ENCODE data around the gene SLCO3A1.

SLCO3A1 gene

DNA sequence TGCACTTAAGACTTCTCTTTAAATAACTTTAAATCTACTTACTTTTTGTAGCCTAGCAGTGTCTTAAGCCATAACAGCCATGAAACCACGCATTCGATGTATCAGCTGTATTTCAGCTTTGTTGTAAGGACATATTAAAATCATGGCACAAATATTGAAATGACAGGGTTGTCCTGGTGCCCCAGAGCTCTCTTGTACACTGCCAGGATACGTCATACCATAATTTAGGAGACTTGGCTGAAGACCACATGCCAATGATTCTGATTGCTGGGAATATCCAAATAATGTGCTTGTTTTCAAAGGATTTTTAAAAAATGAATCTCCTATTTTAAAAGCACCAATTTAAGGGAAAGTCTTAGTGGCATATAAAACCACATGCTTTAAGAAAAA, 265.4 kb downstream of the SLCO3A1 start:
- no peak for DNase-seq (ENCODE audit: low read depth in 1 of 2, low spot score in 1 of 2)

DNA sequence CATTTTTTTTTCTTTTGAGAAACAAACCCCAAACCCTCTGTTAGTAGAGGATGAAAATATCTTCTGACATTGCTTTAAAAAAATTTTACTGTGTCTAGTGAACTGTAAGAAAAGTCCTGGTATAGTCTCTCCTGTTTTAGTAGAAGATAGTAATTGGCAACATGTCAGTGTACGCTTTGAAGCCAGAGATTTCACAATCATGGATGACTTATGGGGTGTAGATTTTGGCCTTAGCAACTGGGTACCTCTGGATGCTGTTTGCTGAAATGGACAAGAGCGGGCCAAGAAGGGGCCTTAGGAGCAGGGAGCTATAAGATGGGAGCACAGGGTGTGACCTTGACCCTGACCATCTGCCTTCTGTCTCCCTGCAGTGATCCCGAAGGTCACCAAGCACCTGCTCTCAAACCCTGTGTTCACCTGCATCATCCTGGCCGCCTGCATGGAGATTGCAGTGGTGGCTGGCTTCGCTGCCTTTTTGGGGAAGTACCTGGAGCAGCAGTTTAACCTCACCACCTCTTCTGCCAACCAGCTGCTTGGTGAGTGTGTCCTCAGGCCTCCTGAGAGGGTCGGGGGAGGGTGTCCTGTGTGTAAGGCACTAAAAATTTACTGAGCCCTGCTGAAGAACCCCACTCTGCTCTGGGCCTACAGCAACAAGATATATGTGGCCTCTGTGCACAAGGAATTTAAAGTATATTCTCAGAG, 266.7 kb downstream of the SLCO3A1 start:
- no peak for DNase-seq (ENCODE audit: low read depth in 1 of 2, low spot score in 1 of 2)

DNA sequence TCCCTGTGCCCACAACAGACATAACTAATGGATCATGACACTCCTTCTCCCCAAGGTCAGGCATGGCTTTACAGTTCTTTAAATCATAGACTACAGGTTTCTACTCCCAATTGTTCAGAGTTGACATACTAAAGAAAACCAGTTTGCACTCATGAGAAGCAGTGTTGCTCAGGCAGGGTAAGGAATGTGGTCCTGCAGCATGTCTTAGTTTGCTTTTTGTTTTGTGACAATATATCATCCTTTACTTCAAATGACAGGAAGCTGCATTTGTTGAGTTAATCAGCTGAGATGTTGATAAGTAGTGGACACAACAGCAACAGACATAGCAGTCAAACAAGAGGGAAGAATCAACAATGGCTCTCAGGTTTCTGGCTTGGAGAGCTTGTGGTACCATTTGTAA, 267.5 kb downstream of the SLCO3A1 start:
- DNase-seq (ENCODE audit: low read depth in 1 of 2, low spot score in 1 of 2) = no peak

DNA sequence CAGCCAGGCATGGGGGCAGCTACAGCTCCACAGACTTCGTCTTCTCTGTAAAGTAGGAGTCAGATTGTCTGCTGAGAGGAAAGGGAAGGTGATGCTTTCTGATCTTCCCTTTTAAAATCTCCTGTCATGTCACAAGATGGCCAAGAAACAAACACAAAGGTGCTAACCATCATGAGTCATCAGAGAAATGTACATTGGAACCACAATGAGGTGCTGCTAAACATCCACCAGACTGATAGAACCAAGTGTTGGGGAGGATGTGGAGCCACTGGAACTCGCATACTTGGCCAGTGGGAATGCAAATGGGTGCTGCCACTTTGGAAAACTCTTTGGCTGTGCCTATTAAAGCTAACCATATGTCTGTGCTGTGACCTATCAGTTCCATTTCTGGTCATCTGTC, 268.8 kb downstream of the SLCO3A1 start:
- no peak for DNase-seq (ENCODE audit: low read depth in 1 of 2, low spot score in 1 of 2)

DNA sequence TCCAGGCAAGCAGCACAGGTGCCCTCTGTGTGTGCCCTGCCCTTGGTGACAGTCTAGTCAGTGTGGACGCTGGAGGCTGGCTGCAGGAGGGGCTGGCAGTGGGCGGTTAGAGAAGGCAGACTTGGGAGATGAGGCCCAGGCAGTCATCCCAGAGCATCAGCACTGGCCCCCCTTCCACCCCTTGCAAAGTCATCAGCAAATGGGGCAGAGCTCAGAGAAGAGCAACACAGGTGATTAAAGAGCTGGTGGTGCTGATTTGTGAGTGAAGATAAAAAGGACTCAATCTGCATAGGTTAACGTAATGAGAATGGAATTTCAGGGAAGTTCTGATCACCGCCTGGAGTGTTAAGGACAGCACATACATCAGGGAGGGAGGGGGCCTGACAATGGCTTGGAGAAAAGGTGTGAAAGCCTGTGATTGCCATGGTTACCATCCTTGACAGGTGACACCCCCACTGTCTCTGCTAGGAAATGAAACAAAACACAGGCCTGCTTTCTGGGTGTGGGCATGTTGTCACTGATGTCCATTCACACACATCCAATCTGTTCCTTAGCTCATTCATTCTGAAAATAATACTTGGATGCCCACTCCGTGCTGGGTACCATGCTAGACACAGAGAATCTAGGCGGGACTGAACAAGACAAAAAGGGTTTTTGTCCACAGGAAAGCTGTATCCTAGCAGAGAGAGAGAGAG, 270.6 kb downstream of the SLCO3A1 start:
- DNase-seq (ENCODE audit: low read depth in 1 of 2, low spot score in 1 of 2) = no peak

DNA sequence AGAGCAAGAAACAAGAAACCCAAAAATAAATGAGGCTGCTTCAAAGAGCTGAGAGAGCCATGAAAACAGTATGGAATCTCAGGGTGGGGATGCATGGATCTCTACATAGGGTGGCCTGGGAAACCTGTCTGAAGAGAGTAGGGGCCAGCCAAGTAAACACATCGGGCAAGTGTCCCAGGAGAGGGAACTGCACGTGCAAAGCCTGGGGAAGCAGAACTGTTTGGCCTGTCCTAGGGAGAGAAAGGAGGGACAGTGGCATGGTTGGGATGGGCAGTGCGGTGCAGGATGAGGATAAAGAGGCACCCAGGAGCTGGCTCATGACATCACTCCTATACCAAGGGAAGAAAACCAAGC, 271.1 kb downstream of the SLCO3A1 start:
- DNase-seq (ENCODE audit: low read depth in 1 of 2, low spot score in 1 of 2) = no peak

DNA sequence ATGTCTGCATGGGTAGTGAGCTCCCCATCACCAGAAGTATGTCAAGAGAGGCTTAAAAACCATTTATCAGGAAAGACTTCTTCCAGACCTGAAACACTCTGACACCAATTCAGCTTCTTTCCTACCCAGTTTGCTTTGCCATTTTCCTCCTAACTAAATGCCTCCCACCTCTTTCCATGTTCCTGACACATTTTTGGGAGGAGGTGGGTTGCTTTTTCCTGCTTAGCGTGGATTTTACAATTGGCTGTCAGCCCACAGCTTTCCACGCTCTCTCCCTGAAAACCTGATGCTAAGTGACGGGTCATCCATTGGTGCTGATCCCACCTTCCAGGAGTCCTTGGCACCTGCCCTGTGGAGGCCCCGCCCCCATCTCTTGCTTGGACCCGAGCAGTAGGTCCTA, 275.3 kb downstream of the SLCO3A1 start:
- DNase-seq (ENCODE audit: low read depth in 1 of 2, low spot score in 1 of 2) = no peak

DNA sequence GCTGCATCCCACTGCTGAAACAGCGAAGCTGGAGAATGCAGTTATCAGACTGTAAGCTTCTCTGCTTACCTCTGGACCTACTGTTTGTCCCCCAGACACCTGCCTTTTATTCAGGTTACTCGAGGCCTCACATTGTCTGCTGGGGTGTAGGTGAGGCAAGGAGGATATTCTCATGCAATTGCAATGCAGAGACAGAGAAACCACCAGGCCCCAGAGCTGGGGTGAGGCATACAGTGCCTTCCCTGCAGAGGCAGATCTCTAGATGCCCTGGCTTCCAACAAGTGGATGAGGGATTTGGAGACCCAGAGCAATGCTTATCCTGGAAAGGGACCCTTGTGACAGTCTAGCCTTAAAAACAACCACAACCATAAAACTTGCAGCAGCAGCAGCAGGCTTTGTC, 276.7 kb downstream of the SLCO3A1 start:
- DNase-seq (ENCODE audit: low read depth in 1 of 2, low spot score in 1 of 2) = no peak

DNA sequence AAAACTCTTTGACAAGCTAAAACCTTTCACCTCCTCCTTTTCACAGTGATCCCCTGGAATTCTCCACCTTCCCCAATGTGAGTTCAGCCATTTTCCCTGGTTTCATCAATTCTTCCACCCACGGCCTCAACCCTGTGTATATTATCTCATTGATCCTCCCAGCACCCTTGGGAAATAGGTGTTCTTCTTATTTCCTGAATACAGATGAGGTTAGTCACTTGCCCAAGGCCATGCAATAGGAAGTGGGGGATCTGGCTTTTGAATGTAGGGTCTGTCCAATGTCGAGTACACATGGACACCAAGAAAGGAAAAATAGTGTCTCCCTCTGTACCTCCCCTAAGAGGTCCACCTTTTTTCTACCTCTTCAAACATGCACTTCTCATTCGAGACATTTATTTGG, 277.4 kb downstream of the SLCO3A1 start:
- no peak for DNase-seq (ENCODE audit: low read depth in 1 of 2, low spot score in 1 of 2)

DNA sequence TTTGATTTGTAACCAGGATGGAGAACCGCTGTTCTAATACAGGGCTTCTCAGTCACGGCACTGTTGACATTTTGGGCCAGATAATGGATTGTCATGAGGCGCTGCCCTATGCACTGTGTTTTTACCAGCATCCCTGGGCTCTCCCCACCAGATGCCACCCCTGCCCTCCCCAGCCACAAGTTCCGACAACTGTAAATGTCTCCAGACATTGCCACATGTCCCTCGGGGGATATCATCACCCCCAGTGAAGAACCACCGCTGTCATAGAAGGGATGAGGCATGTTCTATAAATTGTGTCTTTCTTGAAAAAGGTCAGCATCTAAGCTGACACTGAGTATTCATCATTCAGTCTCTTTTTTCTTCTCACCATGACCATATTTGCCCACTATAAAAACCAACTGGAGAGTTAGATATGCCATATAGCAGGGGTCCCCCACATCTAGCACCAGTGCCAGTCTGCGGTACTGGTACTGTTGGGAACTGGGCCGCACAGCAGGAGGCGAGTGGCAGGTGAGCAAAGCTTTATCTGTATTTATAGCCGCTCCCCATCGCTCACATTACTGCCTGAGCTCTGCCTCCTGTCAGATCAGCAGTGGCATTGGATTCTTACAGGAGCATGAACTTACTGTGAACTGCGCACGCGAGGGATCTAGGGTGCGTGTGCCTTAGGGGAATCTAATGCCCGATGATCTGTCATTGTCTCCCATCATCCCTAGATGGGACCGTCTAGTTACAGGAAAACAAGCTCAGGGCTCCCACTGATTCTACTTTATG, 279.7 kb downstream of the SLCO3A1 start:
- no peak for DNase-seq (ENCODE audit: low read depth in 1 of 2, low spot score in 1 of 2)

DNA sequence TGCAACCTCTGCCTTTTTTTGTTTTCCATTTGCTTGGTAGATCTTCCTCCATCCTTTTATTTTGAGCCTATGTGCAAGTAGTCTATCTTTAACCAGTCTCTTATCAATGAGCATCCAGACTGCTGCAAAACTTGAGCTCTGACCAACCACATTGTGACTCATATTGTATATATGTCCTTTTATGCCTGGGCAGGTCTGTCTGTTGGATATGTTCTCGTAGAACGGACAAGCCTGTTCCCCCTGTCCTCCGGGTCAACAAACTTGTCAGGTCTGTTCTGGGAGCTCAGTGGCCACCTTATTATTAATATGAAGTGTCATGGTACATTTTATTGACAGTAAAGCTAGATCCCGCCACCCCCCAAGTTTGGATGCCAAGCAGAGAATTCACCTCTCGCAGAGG, 287.3 kb downstream of the SLCO3A1 start:
- no peak for DNase-seq (ENCODE audit: low read depth in 1 of 2, low spot score in 1 of 2)

DNA sequence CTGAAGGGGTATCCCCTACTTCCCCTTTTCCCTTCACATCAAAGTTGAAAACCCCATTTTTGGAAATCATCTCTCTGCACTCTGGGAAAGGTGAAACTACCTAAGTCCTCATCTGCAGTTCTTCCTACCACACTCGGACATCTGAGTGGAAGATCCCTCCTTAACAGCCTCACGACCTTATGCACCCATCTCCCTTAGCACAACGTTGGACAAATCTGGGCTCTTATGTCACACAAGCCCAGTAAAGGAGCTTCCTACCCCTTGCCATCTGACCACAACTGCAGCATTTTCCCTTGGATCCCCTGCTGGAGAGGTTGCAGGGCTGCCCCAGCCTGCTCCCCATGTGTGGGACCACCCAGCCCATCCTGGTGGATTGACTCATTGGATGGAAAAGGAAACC, 288.1 kb downstream of the SLCO3A1 start:
- DNase-seq (ENCODE audit: low read depth in 1 of 2, low spot score in 1 of 2) = no peak

DNA sequence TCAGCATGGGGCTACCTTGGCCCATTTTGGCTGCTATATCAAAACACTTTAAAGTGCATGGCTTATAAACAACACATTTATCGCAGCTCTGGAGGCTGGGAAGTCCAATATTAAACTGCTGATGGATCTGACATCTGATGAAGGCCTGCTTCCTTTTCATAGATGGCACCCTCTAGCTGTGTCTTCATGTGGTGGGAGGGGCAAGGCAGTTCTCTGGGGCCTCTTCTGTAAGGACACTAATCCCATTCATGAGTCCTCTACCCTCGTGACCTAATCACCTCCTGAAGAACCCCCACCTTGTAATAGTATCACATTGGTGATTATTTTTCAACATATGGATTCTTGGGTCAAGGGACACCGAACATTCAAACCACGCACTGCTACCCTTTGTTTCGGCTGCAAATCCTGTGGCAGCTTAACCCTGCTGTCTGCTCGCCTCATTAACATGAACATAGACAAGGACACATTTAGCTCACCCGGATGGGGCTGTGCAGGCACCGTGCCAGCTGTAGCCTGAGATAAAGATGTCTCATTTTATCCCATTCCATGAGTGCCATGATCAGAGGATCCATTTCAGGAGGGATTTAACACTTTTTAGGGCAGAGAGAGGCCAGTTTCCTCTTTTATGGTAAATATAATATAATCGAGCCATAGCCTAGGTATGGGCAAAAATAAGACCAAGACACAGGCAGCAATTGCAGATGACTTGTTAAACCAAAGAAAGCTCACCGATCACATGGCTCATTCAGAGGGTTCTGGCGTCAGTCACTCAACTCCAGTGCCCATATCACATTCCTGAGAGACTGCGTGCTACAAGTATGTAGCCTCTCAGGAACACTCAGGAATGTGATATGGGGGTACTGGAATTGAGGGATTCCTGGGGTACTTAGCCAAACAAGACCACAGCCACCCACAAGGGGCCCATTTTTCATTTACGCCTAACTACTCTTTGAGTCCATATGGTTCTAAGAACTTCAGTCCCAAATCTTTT, 289.0 kb downstream of the SLCO3A1 start:
- DNase-seq (ENCODE audit: low read depth in 1 of 2, low spot score in 1 of 2) = no peak

DNA sequence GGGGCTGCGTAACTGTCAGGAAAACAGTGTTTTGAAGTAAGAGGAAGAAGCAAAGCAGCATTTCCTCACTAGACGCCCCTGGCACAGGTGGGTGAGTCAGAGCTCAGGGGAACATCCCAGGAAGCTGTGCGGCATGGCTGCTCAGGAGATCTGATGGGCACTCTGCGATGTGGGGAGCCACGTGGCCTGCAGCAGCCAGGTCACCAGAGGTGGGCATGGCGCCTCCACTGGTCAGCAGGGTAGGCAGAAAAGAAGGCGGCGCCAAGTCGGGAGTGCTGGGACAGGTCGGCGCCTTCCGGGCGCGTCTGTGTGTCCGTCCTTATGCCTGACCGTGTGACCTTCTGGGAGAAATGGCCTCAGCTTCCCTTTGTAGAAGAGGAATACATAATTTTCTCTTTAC, 290.3 kb downstream of the SLCO3A1 start:
- DNase-seq (ENCODE audit: low read depth in 1 of 2, low spot score in 1 of 2) = no peak

DNA sequence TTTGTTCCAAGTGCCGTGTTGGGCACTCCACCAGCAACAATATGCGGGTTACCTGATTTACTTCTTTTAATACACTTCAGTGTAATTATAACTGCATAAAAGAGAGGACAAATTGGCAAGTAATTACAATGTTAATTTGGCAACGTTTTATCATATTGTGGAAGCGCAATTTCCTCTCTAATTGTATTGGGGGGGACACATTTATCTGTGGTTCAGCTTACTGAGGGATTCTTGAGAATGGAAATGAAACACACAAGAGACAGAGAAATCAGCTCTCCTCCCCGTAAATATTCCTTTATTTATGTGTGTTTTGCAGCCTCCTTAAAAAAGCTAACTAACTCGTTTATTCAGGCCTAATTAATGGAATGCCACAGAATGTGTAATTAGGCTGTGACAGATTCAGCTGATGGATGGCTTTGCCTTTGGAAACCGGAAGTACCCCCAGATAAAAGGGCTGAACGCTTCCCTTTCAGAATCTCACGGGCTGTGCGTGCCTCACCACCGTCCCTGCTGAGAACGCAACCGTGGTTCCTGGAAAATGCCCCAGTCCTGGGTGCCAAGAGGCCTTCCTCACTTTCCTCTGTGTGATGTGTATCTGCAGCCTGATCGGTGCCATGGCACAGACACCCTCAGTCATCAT, 293.1 kb downstream of the SLCO3A1 start:
- DNase-seq (ENCODE audit: low read depth in 1 of 2, low spot score in 1 of 2) = no peak

DNA sequence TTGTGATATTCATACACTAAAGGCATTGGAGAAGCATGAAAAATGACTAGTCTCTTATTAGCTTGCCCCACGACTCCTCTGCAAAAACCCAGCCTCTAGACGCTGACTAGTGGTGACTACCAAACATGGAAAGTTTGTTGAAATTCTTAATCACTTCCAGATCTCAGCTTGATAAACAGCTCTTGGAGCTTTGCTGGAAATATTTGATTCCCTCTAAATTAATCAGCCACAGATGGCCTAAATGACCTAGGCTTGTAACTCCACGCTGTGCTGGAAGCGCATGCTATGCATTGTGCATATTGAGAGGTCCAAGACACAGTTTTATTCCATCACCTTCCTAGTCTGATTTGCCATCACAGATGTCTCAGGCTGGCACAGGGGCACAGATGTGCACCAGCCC, 295.5 kb downstream of the SLCO3A1 start:
- DNase-seq (ENCODE audit: low read depth in 1 of 2, low spot score in 1 of 2) = no peak

DNA sequence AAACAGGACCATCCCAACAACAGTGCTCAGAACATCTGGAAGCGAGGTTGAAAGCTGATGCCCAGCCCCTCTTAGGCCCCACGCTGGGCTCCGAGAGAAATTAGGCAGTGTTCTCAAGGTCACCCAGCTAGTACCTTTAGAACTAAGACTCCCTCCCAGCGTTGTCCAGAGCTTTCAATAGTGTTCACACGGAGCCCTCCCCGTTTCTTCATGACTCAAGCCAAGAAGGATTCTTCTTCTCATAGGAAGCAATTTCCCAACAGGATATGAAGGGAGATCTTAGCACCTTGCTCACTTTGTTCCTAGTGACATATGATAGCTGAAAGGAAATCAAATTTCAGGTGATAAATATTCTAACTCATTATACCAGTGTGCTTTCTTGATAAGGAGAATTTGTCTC, 296.0 kb downstream of the SLCO3A1 start:
- DNase-seq (ENCODE audit: low read depth in 1 of 2, low spot score in 1 of 2) = no peak

DNA sequence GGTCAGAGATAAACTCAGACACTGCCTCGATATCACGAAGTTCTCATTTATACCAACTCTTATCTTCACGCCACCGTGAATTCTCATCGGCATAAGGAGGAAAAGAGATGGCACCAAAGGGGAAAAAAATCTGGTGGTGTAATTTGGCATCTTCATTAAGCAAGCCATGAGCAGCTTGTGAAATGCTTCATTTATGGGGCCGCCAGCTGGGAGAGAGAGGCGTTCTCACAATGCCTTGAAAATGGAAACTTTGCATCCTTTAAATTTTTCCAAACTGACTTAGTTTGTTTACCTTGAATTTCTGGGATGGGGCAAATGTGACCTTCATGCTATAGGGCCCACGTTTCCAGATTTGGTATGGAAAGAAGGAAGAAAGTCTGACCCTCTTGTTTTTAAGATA, 297.7 kb downstream of the SLCO3A1 start:
- DNase-seq (ENCODE audit: low read depth in 1 of 2, low spot score in 1 of 2) = no peak

DNA sequence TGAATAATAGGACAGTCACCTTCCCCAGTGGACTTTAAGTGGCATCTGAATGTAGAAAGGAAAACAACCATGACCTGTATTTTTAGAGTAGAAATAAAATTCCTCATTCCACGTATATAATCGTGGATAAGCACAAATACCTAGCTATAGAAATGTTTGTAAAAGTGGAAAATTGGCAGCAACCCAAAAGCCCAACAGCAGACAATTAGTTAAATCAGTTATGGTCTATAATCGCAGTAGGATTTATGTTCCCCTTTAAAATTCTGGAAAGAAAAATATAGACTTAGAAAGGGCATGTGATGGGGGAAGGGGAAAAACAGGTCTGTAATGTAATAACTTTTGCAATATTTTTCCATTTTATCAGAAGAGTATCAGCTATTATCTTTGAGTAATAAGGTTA, 298.2 kb downstream of the SLCO3A1 start:
- DNase-seq (ENCODE audit: low read depth in 1 of 2, low spot score in 1 of 2) = no peak

DNA sequence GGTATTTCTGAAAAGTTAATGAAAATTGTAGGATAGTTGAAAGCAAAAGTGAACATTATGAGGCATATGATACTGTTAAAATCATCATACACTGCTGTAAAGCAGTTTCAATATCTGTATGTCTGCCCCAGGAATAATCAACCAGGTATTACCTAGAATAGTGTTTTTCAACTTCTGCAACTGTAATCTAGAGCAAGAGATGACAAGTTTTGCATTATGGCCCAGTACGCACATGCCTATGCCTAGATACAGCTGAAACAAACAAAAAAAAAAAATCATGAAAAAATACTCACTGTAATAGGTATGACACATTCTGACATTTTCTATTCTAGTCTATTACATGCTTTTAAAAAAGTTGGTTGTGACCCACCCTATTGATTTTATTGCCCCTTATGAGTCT, 299.5 kb downstream of the SLCO3A1 start:
- DNase-seq (ENCODE audit: low read depth in 1 of 2, low spot score in 1 of 2) = no peak

DNA sequence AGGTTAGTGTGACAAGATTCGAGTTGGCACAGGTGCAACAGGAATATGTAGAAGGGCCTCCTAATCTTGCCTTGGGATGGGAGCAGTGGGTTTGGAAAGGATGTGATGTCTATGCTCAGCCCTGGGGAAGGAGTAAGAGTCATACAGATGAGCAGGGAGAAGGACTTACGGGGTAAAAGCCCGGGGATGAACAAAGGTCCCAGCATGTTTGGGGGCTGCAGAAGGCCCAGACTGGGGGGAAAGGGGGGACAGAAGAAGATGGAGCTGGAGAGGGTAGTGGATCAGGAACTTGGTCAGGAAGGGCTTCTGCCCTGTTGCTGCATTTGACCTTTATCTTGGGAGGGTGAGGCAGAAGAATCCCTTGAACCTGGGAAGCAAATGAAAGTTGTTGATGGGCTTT, 300.1 kb downstream of the SLCO3A1 start:
- DNase-seq (ENCODE audit: low read depth in 1 of 2, low spot score in 1 of 2) = no peak
